GM23338 (cell line): ENCODE data around the gene C1orf141.

Source experiments
- CREB1 ChIP-seq: fragments of 250-450 bp; sonication (Bioruptor Pico); IDR thresholded peaks from 2 replicates; pipeline ENCODE4 v1.5.0; 2020; ENCODE audit warnings: low read depth, mild to moderate bottlenecking, moderate library complexity
- EZH2 ChIP-seq: fragments of 200-600 bp; sonication (generic); IDR thresholded peaks from one replicate; pipeline ENCODE4 v1.8.0; 2017; ENCODE audit warnings: antibody characterized with exemption, mild to moderate bottlenecking, low read depth; ENCODE audit not compliant: unreplicated experiment
- EZH2phosphoT487 ChIP-seq: fragments of 200-600 bp; sonication (generic); IDR thresholded peaks from one replicate; pipeline ENCODE4 v1.8.1; 2018; ENCODE audit warnings: antibody characterized with exemption; ENCODE audit not compliant: unreplicated experiment
- JUNB ChIP-seq: IDR thresholded peaks from one replicate; pipeline ENCODE4 v1.6.1; 2016; ENCODE audit warnings: antibody characterized with exemption; ENCODE audit not compliant: unreplicated experiment
- NANOG ChIP-seq: IDR thresholded peaks from 2 replicates; pipeline ENCODE4 v1.6.1; 2016; ENCODE audit warnings: antibody characterized with exemption, borderline replicate concordance
- POLR2AphosphoS5 ChIP-seq: IDR thresholded peaks from 2 replicates; pipeline ENCODE4 v1.6.1; 2016; ENCODE audit warnings: antibody characterized with exemption, low read depth
- STAT1 ChIP-seq: IDR thresholded peaks from one replicate; pipeline ENCODE4 v1.6.1; 2016; ENCODE audit warnings: antibody characterized with exemption; ENCODE audit not compliant: unreplicated experiment
- ZNF114 ChIP-seq: fragments of 250-450 bp; sonication (Bioruptor Pico); IDR thresholded peaks from 2 replicates; pipeline ENCODE4 v1.5.0; 2020; ENCODE audit warnings: mild to moderate bottlenecking, moderate library complexity
- TF ChIP-seq, protein P1 (sequence below): IDR thresholded peaks from one replicate; pipeline ENCODE4 v1.6.1; 2018; ENCODE audit warnings: antibody characterized with exemption; ENCODE audit not compliant: unreplicated experiment
- TF ChIP-seq, protein P2 (sequence below), 2 experiments: fragments of 200-600 bp in 1 of 2; sonication (generic) in 1 of 2; conservative IDR thresholded peaks; 2 replicates each; pipeline versions ENCODE4 v1.5.1 to v1.6.1; 2016 to 2017; ENCODE audit warnings: antibody characterized with exemption in 2 of 2, low read depth in 2 of 2, mild to moderate bottlenecking in 2 of 2, moderate library complexity in 1 of 2
- TF ChIP-seq, protein P3 (sequence below): IDR thresholded peaks from 2 replicates; pipeline ENCODE4 v1.6.1; 2016; ENCODE audit warnings: antibody characterized with exemption

DNA sequence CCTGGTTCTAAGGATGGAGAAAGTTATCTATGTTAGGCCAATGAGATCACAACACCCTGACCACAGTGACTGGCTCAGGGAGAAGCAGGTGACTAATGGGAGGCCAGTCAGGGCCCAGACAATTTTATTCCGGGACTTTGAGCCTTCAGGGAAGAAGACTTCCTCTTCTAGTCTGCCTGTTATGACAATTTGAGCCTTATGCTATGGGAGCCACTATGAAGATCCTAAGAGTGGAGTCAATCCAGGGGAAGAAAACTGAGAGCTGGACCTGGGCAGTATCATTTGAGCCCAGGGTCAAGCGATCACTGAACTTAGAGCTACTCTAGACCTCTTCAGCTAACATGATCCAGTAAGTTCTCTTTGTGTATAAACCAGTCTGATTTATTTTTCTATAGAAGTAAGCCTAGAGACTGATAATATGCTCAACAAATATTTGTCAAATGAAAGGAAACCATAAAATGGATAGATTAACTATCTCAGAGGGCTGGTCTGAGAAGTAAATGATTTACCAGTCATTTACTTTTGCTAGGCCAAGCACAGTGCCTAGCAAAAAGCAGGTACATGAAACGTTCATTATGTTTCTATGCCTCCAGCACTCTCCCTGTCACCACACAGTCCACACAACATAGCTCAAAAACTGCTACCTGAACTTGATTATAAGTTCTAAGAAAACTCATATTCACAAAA is 4.2 kb upstream of the C1orf141 start:
- TF ChIP-seq EZH2phosphoT487 (no peak), CREB1 (no peak), EZH2 (no peak), JUNB (no peak), POLR2AphosphoS5 (no peak), STAT1 (no peak), NANOG (no peak), ZNF114 (CRISPR knock-in tag) (no peak)
- TF ChIP-seq, protein P1, sequence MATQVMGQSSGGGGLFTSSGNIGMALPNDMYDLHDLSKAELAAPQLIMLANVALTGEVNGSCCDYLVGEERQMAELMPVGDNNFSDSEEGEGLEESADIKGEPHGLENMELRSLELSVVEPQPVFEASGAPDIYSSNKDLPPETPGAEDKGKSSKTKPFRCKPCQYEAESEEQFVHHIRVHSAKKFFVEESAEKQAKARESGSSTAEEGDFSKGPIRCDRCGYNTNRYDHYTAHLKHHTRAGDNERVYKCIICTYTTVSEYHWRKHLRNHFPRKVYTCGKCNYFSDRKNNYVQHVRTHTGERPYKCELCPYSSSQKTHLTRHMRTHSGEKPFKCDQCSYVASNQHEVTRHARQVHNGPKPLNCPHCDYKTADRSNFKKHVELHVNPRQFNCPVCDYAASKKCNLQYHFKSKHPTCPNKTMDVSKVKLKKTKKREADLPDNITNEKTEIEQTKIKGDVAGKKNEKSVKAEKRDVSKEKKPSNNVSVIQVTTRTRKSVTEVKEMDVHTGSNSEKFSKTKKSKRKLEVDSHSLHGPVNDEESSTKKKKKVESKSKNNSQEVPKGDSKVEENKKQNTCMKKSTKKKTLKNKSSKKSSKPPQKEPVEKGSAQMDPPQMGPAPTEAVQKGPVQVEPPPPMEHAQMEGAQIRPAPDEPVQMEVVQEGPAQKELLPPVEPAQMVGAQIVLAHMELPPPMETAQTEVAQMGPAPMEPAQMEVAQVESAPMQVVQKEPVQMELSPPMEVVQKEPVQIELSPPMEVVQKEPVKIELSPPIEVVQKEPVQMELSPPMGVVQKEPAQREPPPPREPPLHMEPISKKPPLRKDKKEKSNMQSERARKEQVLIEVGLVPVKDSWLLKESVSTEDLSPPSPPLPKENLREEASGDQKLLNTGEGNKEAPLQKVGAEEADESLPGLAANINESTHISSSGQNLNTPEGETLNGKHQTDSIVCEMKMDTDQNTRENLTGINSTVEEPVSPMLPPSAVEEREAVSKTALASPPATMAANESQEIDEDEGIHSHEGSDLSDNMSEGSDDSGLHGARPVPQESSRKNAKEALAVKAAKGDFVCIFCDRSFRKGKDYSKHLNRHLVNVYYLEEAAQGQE: no peak
- TF ChIP-seq, protein P2, sequence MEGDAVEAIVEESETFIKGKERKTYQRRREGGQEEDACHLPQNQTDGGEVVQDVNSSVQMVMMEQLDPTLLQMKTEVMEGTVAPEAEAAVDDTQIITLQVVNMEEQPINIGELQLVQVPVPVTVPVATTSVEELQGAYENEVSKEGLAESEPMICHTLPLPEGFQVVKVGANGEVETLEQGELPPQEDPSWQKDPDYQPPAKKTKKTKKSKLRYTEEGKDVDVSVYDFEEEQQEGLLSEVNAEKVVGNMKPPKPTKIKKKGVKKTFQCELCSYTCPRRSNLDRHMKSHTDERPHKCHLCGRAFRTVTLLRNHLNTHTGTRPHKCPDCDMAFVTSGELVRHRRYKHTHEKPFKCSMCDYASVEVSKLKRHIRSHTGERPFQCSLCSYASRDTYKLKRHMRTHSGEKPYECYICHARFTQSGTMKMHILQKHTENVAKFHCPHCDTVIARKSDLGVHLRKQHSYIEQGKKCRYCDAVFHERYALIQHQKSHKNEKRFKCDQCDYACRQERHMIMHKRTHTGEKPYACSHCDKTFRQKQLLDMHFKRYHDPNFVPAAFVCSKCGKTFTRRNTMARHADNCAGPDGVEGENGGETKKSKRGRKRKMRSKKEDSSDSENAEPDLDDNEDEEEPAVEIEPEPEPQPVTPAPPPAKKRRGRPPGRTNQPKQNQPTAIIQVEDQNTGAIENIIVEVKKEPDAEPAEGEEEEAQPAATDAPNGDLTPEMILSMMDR (conservative IDR thresholded peaks at IDR 0.05; ENCODE audit: low read depth in 2 of 2): no peak
- TF ChIP-seq, protein P3, sequence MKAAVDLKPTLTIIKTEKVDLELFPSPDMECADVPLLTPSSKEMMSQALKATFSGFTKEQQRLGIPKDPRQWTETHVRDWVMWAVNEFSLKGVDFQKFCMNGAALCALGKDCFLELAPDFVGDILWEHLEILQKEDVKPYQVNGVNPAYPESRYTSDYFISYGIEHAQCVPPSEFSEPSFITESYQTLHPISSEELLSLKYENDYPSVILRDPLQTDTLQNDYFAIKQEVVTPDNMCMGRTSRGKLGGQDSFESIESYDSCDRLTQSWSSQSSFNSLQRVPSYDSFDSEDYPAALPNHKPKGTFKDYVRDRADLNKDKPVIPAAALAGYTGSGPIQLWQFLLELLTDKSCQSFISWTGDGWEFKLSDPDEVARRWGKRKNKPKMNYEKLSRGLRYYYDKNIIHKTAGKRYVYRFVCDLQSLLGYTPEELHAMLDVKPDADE: no peak
